ENCODE data around the gene MED25. TPM values are rescaled to one million over a fixed set of nuclear protein-coding genes. Genes with fewer than 3 reads are reported as not detected.

MED25 gene
- total RNA-seq, 1 donor from 2014 or later: 44.0 TPM

DNA sequence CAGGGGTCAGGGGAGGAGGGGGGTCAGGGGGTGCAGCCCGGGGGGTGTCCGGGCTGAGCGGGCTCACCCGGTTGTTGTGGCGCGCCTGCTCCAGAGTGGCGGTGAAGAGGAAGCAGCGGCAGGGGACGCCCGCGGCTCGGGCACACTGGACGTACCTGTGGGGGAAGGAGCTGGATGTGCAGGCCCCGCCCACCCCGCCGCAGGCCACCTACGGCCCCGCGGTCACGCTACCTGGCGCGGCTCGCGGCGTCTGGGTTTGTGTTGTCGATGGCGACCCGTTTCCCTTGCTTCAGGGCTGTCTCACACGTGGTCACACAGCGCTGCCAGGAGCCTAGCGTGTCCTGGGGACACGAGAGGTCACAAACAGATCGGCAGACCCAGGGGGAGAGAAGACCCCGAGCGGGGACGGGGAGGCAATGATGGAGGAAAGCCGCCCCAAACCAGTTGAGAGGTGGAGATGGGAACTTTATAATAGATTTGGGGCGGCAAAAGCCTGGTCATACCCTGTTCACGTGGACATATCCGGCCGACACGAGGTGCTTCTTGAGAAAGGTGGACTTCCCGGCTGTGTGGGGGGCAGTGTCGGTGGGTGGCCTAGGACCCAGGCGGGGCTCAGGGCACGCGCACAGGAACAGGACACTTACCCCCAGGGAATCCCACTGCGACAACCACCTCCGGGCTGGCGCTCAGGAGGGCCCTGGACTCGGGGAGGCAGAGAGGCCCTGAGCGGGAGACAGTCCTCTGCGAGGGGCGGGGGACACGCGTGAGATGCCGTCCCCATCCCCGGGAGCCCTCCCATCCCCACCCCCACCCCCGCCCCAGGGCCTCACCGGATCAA is 43.7 kb downstream of the MED25 start:
- Mint-ChIP-seq H3K9me3 (no peaks in the 10 kb centered on the region), H3K4me1 (ENCODE audit: low read depth) (peaks cover 13% of the 10 kb centered on the region), H3K4me3 (ENCODE audit: low read depth) (no peak overlapping the region), H3K27me3 (ENCODE audit: low read depth) (no peaks in the 10 kb centered on the region), H3K36me3 (ENCODE audit: low read depth) (peaks cover 57% of the 10 kb centered on the region), H3K27ac (no peak overlapping the region)
- DNase-seq (ENCODE audit: low spot score): no peak
- intact Hi-C loops (cut with micrococcal nuclease): no loop called here

DNA sequence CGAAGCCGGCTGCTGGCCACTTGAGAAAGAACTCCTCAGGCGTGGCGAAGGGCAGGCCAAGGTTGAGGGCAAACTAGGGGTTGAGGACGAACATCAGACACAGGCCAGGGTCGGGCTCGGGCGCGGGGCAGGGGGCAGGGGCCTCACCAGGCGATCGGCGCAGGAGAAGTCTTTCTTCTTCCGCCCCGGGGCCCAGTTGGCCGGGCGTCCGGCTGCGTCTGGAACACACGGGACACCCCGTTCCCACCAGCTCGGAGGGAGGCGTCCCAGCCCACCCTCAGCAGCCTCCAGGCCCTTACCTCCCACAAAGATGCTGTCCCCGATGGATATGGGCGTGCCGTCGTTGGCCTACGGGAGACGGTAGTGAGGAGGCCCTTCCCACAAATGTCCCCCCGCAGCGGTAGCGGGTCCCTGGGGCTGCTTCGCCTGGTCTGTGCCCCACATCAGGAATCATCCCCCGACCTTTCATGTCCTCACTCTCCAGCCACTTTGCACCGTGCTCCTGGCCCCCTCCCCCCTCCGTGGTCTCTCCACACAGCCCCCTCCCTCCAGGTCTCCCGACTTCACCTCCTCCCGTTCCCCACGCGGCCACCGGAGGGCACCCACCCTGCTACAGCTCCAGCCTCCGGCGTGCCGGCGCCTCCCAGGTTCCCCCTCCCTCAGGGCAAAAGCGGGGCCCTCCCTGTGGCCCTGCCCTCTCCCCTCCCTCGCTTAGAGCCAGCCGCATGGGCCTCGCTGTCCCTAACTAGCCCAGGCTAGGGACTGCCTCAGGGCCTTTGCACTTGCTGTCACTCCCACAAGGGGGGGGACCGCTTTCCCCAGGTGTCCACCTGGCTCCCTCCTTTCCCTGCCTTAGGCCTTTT is 44.5 kb downstream of the MED25 start:
- no peak for DNase-seq (ENCODE audit: low spot score)
- intact Hi-C loops (cut with micrococcal nuclease): no loop called here
- Mint-ChIP-seq H3K9me3 (no peaks in the 10 kb centered on the region), H3K4me3 (ENCODE audit: low read depth) (no peak overlapping the region), H3K27ac (no peak overlapping the region), H3K27me3 (ENCODE audit: low read depth) (no peaks in the 10 kb centered on the region), H3K36me3 (ENCODE audit: low read depth) (peaks cover 55% of the 10 kb centered on the region), H3K4me1 (ENCODE audit: low read depth) (peaks cover 16% of the 10 kb centered on the region)

DNA sequence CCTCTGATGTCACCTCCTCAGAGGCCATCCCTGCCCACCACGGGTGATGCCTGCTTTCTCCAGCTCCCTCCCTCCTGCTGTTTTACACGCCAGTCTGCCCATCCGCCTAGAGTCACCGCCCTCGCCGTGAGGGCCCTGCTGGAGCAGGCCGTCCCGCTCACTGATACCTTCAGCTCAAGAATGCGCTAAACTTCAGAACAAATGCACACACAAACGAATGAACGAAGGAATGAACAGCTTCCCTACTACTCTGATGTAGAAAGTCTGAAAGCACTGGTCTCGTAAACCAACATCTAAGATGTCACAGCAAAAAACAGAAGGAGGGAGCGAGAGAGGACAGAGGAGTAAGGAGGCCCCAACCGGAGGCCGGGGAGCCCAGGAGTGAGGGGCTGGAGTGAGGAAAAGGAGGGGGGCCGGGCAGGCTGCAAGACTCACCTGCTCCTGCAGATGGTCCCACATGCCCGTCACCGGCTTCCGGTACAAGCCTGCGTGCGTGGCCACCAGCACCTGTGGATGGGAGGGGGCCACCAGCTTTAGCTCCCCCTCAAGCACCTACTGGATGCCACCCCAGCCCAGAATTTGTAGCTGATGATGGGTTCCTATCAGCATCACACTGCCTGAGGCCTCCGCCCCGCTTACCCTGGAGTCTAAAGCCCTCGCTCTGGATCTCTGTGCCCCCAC is 45.3 kb downstream of the MED25 start:
- intact Hi-C loops (cut with micrococcal nuclease): no loop called here

DNA sequence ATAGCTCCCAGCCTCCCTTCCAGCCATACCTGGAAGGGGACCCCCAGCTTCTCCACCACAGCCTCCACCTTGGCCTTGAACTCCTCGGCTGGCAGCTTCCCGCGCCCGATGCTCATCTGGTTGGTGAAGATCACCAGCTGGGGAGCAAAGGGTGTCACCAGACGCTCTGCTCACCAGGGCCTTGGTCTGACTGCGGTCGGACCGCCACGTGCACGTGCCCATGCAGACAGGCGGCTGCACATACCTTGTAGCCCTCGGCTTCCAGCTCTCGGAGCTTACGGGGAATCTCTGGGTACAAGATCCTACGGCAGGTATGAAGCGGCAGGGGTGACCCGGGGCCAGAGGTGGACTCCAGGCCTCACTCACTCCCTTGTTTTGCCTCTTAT is 45.8 kb downstream of the MED25 start:
- intact Hi-C loops (cut with micrococcal nuclease): no loop called here
- Mint-ChIP-seq H3K4me1 (ENCODE audit: low read depth) (peaks cover 17% of the 10 kb centered on the region), H3K36me3 (ENCODE audit: low read depth) (peaks cover 55% of the 10 kb centered on the region), H3K9me3 (no peaks in the 10 kb centered on the region), H3K4me3 (ENCODE audit: low read depth) (peak overlapping the region; percentile 26), H3K27ac (no peak overlapping the region), H3K27me3 (ENCODE audit: low read depth) (no peaks in the 10 kb centered on the region)
- no peak for DNase-seq (ENCODE audit: low spot score)

More for the DNA sequence above, 45.3 kb downstream of the MED25 start:
- peaks cover 17% of the 10 kb centered on the region for H3K4me1 Mint-ChIP-seq (ENCODE audit: low read depth)
- no peaks in the 10 kb centered on the region for H3K9me3 Mint-ChIP-seq
- no peaks in the 10 kb centered on the region for H3K27me3 Mint-ChIP-seq (ENCODE audit: low read depth)
- no peak for DNase-seq (ENCODE audit: low spot score)
- peaks cover 55% of the 10 kb centered on the region for H3K36me3 Mint-ChIP-seq (ENCODE audit: low read depth)
- no peak overlapping the region for H3K27ac Mint-ChIP-seq
- H3K4me3 Mint-ChIP-seq (ENCODE audit: low read depth): no peak overlapping the region

DNA sequence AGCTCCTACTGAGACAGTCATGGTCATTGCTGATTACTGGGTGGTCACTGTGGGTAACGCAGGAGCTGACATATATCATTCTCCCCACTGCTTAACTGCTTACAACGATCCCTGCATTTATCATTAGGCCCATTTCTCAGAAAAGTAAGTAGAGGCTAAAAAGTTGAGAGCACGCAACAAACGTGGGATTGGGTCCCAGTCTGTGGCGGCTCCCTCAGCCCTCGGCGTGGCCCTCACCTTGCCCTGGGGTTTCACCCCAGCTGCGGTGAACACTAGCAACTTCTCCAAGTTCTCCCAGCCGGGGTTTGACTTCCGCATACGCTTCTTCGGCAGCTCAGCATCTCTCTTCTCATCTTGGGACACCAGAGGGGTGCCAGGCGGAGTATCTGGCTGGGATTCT is 46.8 kb downstream of the MED25 start:
- Mint-ChIP-seq H3K4me3 (ENCODE audit: low read depth) (no peak overlapping the region), H3K9me3 (no peaks in the 10 kb centered on the region), H3K27ac (no peak overlapping the region), H3K4me1 (ENCODE audit: low read depth) (peaks cover 17% of the 10 kb centered on the region), H3K36me3 (ENCODE audit: low read depth) (peaks cover 53% of the 10 kb centered on the region), H3K27me3 (ENCODE audit: low read depth) (no peaks in the 10 kb centered on the region)
- DNase-seq (ENCODE audit: low spot score): no peak
- intact Hi-C loops (cut with micrococcal nuclease): loop anchor here (5.0 kb wide), 1 partner anchor 188 kb away; the partner anchor contains the start of gene PRMT1

DNA sequence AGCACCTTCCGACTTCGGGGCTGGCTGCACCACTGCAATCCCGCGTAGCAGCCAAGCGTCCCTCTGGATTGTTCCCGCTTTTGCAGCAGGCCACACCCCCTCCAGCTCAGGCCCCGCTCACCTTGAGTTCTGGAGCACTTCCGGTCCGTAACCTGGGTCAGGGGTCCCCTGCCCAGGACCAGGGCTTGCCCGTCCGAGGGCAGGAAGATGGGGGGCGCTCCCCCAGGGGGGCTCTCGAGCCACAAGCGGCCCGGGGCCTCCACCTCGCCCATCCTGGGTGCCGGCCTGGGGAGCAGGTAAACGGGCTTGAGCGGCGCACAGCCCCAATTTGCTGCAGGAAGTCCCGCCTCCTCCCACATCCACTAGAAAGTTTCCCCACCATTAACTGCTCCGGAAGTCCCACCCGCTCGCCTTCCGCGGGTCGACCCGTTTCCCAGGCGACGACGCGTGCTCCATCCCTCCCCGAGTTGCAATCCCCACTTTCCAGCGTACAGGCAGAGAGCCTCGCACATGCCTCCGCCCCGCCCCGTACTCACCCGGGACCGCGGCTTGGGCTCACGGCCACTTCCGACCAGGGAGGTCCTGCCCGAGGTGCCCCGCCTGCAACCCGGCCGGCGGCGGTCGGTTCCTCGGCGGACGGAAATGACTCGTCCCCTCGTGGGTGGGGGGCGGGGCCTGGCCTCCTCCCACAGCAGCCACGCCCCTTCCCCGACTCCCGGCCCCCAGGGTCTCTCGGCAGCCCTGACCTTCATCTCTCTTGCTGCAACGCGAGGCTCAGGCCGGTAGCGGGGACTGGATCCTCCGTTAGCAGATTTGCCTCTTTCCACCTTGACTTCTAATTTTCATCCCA is 49.1 kb downstream of the MED25 start, which contains the start of gene PNKP:
Gene PNKP (minus strand): TSS at position 644 of the 850 bp plus-strand sequence. CDS start 372 bp downstream, at position 272.
- peak; percentile 86 for DNase-seq (ENCODE audit: low spot score)
- Mint-ChIP-seq H3K9me3 (no peaks in the 10 kb centered on the region), H3K4me3 (ENCODE audit: low read depth) (no peak within 1 kb of the TSS), H3K4me1 (ENCODE audit: low read depth) (peaks cover 28% of the 10 kb centered on the region), H3K27ac (peak within 1 kb of the TSS; percentile 33), H3K27me3 (ENCODE audit: low read depth) (no peaks in the 10 kb centered on the region), H3K36me3 (ENCODE audit: low read depth) (peaks cover 40% of the 10 kb centered on the region)
- intact Hi-C loops (cut with micrococcal nuclease): loop anchor here (1.0 to 5.0 kb wide), 3 partner anchors 16 to 190 kb away; partner anchors contain the start of genes PRMT1 and PTOV1

DNA sequence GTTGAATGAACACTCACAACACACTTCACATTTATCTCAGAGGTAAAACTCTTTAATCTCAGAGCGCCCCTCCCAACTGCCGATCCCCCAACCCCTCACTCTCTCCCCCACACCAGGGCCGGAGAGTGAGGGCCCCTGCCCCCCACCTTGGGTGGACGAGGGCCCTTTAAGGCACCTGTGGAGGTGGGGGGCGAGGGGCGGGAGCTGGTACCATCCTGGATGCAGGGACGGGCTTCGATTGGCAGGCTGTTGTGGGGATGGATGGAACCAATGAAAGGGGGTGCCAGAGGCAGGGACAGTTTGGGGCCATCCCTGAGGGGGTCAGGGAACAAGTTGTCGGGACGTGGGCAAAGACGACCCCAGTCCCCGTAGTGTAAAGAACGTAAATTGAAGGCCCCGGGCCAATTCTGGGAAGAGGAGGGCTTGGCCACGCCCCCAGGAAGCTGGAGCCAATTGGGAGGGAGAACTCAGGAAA is 51.0 kb downstream of the MED25 start:
- Mint-ChIP-seq H3K4me3 (ENCODE audit: low read depth) (no peak overlapping the region), H3K36me3 (ENCODE audit: low read depth) (peaks cover 31% of the 10 kb centered on the region)
- intact Hi-C loops (cut with micrococcal nuclease): loop anchor here (1.0 to 5.0 kb wide), 3 partner anchors 8 to 192 kb away; partner anchors contain the start of genes AKT1S1, PRMT1, TBC1D17 and VRK3

DNA sequence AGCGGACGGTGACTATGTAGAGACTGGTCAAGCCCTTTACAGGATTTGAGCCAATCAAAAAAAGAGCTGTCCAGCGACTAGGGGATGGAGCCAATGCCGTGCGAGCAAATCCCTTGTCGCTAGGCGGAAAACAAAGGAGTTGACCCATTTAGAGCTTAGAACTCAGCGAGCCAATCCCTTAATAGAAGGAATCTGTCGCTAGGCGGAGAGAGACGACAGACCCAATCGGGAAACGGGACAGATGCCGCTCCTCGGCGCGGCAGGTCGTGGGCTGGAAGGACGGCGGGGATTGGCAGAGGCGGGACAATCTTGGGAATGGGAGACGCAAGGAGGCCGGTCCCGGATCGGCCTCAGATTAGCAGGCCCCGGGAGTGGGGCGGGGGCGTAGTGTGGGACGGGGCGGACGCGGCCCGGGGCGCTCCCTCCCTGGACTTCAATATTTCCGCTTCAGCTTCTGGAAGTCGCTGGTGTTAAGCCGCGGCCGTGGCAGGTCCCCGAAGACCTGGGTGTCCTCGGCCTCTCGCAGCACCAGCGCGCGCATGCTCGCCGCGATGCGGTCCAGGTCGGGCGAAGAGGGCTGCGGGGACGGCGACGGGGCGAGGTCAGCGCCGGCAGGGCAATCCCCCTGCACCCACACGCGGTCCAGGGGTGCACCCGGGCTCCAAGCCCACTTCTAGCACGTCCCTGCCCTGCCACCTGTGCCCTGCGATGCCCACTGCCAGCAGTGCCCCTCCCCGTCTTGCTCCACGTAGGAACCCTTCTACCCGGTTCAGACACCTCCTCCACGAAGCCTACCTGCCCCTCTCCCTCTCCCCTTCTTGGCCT is 51.6 kb downstream of the MED25 start:
- Mint-ChIP-seq H3K27ac (peak overlapping the region; percentile 86), H3K27me3 (ENCODE audit: low read depth) (no peaks in the 10 kb centered on the region), H3K9me3 (no peaks in the 10 kb centered on the region), H3K36me3 (ENCODE audit: low read depth) (peaks cover 25% of the 10 kb centered on the region), H3K4me1 (ENCODE audit: low read depth) (peaks cover 27% of the 10 kb centered on the region), H3K4me3 (ENCODE audit: low read depth) (no peak overlapping the region)
- intact Hi-C loops (cut with micrococcal nuclease): loop anchor here (1.0 to 5.0 kb wide), 3 partner anchors 8 to 192 kb away; partner anchors contain the start of genes AKT1S1, PRMT1, TBC1D17 and VRK3
- peak; percentile 92 for DNase-seq (ENCODE audit: low spot score)

More for the DNA sequence above, 51.0 kb downstream of the MED25 start:
- no peaks in the 10 kb centered on the region for H3K9me3 Mint-ChIP-seq
- H3K27me3 Mint-ChIP-seq (ENCODE audit: low read depth): no peaks in the 10 kb centered on the region
- H3K27ac Mint-ChIP-seq: no peak overlapping the region
- peaks cover 27% of the 10 kb centered on the region for H3K4me1 Mint-ChIP-seq (ENCODE audit: low read depth)
- no peak for DNase-seq (ENCODE audit: low spot score)

DNA sequence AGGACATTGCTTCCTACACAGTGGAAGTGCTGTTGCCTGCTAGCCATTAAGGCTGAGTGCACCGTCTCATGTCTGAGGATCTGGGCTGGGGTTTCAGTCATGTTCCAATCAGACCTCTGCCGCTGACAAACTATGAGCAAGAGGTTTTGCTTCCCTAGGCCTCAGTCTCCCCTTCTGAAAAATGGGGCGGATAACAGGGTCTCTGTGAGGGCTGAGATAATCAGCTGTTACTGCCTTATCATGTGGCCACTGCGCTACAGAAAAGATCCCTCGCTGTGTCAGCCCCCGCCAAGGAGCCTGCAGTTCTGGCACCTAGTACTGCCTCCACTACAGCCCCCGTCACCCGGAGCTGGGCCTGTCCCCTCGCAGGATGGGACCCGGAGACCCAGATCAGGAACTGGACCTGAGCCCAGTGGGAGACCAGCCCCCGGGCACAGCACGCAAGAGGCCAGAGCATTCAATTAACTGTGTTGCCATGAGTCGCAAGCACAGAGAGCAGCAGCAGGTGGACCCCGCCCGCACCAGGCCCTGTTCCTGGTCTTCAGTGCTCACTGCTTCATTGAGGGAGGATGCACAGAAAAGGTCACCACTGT is 52.3 kb downstream of the MED25 start:
- Mint-ChIP-seq H3K4me3 (ENCODE audit: low read depth) (no peak overlapping the region), H3K36me3 (ENCODE audit: low read depth) (peaks cover 19% of the 10 kb centered on the region), H3K27ac (peak overlapping the region; percentile 86), H3K4me1 (ENCODE audit: low read depth) (peaks cover 30% of the 10 kb centered on the region), H3K27me3 (ENCODE audit: low read depth) (no peaks in the 10 kb centered on the region), H3K9me3 (no peaks in the 10 kb centered on the region)
- intact Hi-C loops (cut with micrococcal nuclease): no loop called here
- DNase-seq (ENCODE audit: low spot score): no peak

DNA sequence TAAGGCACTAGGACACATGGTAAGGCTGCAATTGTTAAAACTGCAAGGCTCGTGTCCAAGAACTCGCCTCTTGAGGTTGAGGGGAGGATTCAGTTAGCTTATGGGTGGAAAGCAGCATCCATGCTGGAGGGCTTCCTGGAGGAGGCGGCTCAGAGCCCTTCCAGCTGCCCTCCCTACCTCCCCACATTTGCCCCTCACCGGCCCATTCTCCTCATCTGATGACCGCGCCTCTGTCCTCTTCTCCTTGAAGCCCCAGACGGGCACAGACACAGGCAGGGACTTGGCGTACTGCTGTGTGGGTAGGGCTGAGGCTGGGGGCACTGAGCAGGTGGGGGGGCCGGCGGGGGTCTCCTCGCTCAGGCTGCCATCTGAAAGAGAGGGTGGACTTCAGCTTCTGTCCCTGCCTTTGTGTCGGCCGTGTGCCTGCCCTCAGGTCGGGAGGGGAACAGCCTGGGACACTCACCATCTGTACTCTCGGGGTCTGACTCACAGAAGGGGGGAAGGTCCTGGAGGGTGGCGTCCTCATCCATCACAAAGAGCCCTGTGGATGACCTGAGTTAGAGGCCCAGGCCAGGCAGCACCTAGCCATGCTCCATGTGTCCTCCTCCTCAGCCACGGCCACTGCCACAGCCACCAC is 53.4 kb downstream of the MED25 start:
- intact Hi-C loops (cut with micrococcal nuclease): no loop called here
- Mint-ChIP-seq H3K9me3 (no peaks in the 10 kb centered on the region), H3K36me3 (ENCODE audit: low read depth) (peaks cover 11% of the 10 kb centered on the region), H3K27ac (peak overlapping the region; percentile 67), H3K27me3 (ENCODE audit: low read depth) (no peaks in the 10 kb centered on the region), H3K4me3 (ENCODE audit: low read depth) (peak overlapping the region; percentile 22), H3K4me1 (ENCODE audit: low read depth) (peaks cover 27% of the 10 kb centered on the region)
- no peak for DNase-seq (ENCODE audit: low spot score)
